Aorta (tissue), 5 donors: ENCODE results near the gene MEIS2. TPM values are rescaled to one million over a fixed set of nuclear protein-coding genes. Genes with fewer than 3 reads are reported as not detected.

ENCODE experiments used
- ATAC-seq: fragments of 200-7000 bp; cut with Tn5 transposase; one replicate; pipeline ENCODE4 v1.9.1; 2022; ENCODE audit warnings: moderate library complexity; ENCODE audit not compliant: low FRiP score
- DNase-seq, 2 donors: peaks; one replicate each; pipeline ENCODE4 v3.0.0-alpha.2; 2020
- H3K27ac ChIP-seq, 2 donors: one replicate each; pipeline ENCODE4 v1.5.1; 2013; ENCODE audit warnings: low read length in 2 of 2, mild to moderate bottlenecking in 2 of 2, moderate library complexity in 2 of 2, control low read depth in 1 of 2, inconsistent platforms in 1 of 2, low read depth in 1 of 2
- H3K27me3 ChIP-seq, 2 donors: one replicate each; pipeline ENCODE4 v1.6.1; 2013; ENCODE audit warnings: control low read depth in 1 of 2, low read length in 1 of 2, mild to moderate bottlenecking in 1 of 2, moderate library complexity in 1 of 2; ENCODE audit not compliant: insufficient read depth in 2 of 2, control insufficient read depth in 1 of 2
- H3K36me3 ChIP-seq, 2 donors: one replicate each; pipeline ENCODE4 v1.6.1; 2013; ENCODE audit warnings: control low read depth in 1 of 2, low read length in 1 of 2, mild to moderate bottlenecking in 1 of 2; ENCODE audit not compliant: insufficient read depth in 2 of 2, control insufficient read depth in 1 of 2
- H3K4me1 ChIP-seq, 2 donors: one replicate each; pipeline ENCODE4 v1.6.1; 2013; ENCODE audit warnings: low read length in 2 of 2, control low read depth in 1 of 2, mild to moderate bottlenecking in 1 of 2, moderate library complexity in 1 of 2; ENCODE audit not compliant: insufficient read depth in 2 of 2, control insufficient read depth in 1 of 2
- H3K4me3 ChIP-seq, 2 donors: one replicate each; pipeline ENCODE4 v1.5.1; 2013; ENCODE audit warnings: low read length in 2 of 2, control low read depth in 1 of 2, mild to moderate bottlenecking in 1 of 2
- H3K9me3 ChIP-seq: one replicate; pipeline ENCODE4 v1.6.1; 2013; ENCODE audit warnings: mild to moderate bottlenecking, low read length; ENCODE audit not compliant: control insufficient read depth
- WGBS, 2 donors: extraction: QIAGEN DNeasy Blood & Tissue Kit; methylation state at CpG; one replicate each; pipeline ENCODE4 v1.1.7; 2013; 5-methylcytosine and 5-hydroxymethylcytosine counted together
- intact Hi-C, 2 donors: fragments of 100-400 bp; cut with DNase I; formaldehyde crosslinking; loops; one replicate each; pipeline versions ENCODE4 v1.14.2 to v1.15.0; 2022
- polyA plus RNA-seq, 2 donors: library from polyadenylated mRNA; stranded (reverse); fragments of 200-250 nt; gene quantifications; one replicate each; pipeline ENCODE4 v1.2.3, GENCODE V29; 2013
- total RNA-seq, 2 donors: library from RNA; stranded (reverse); fragmentation: NEBNext Ultra II Directional; extraction: Animal tissue kit (Norgen Biotek cat#: 25700); gene quantifications; one replicate each; pipeline ENCODE4 v1.2.1, GENCODE V29; 2021
- donor health status: healthy with polysubstance abuse.
- donor health status: Bipolar disorder and iron deficiency.
- donor health status: DM: no; HTN: no; CAD: no.
- donor health status: DM: no; HTN: no; CAD: no.
- donor health status: DM: yes; HTN: yes; CAD: no.

MEIS2 gene
- total and polyA plus RNA-seq, 4 donors: 20.7 to 58.7 (median 25.9) TPM

DNA sequence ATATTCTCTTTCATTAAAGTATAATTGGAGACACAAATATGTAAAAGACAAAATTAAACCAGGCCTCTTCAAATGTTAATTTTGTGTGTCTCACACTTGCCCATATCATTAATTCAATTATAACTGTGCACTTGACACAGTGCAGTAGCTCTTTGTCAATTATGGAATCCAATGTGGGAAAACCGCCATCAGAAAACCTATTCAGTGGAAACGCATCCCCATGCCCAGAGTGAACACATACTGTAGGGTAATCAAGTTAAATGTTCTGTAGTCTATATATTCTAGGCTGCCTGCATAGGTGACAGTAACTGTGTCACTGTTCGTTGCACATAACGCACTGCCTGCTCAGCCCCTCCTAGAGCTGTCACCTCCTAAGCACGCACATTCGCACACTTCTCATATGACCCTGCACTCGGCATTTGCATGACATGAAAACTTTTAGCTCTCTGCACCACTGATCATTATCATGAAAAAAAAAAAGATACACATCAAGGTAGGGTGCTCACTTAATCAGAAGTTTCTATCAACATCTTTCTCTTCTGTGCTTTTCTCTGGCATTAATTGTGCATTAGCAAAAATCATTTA is 63.2 kb downstream of the MEIS2 start:
- intact Hi-C loops: no loop called here
- no peak for ATAC-seq
- Histone ChIP-seq H3K4me1 (no peaks in the 10 kb centered on the region), H3K36me3 (no peaks in the 10 kb centered on the region), H3K27ac (no peak overlapping the region), H3K9me3 (no peaks in the 10 kb centered on the region), H3K4me3 (no peak overlapping the region), H3K27me3 (no peaks in the 10 kb centered on the region)
- no peak for DNase-seq
- WGBS, 2 donors: 96% methylated on average over 7 of the region's 7 CpGs

DNA sequence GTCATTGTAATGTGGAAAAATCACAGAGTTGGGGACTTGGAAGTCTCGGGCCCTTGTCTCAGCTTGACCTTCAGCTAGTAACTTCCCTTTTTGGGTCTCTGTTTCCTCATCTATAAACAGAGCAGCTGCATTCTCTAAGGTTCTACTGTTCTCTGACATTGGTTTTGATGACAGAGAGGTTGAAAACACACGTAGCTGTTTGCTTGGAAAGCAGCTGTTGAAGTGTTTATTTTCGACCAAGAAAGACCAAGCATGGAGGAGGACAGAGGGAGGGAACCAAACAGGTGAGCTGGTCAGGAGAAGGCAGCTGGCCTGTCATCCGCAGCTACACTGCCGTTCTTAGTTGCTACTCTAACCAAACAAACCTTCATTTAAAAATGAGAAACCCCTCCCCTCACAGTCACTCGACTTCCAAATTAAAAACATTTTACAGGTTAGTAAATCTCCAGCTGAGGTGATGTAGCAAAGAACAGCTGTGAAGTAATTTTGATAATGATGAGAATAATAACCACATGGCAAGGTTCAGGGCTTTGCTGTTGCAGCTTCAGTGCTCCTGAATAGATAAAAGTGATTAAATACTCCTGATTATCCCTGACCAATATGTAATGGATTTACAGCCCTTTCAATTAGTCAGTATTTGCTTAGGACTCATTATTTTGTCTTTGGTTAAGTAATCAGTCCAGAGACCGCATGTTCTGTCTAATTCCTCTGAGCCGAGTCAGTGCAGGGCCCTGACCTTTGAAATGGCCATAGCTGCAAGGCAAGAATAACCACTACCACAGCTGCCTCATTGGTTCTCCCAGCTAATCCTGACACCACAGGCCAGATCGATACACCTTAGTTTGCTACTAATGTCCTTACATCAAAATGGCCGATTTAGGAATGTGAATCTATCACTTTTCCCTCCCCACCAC is 65.3 kb downstream of the MEIS2 start:
- no peak overlapping the region for H3K4me3 ChIP-seq

DNA sequence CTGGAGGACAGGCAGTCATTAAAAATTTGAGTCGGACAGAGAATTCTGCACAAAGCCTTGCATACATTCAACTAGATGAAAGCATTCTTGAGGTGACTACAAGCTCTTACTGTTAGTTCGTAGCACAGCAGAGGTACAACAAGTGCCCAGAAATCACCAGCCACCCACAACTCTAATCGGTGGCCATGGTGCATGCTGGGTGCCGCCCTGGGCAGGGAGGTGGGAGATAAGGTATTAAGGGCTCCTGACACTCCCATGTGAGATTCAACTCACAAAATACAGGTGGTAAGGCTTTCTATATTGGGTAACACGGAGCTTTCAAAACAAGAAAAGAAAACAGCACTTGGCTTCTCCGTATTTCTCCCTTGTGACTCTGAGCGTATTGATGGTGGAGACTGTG is 66.0 kb downstream of the MEIS2 start:
- no peaks in the 10 kb centered on the region for H3K4me1 ChIP-seq
- H3K27ac ChIP-seq: no peak overlapping the region
- H3K36me3 ChIP-seq: no peaks in the 10 kb centered on the region
- no peaks in the 10 kb centered on the region for H3K27me3 ChIP-seq
- H3K4me3 ChIP-seq: no peak overlapping the region
- no peaks in the 10 kb centered on the region for H3K9me3 ChIP-seq
- no peak for ATAC-seq
- DNase-seq: no peak
- WGBS, 2 donors: 87 to 93% methylated on average over 7 of the region's 7 CpGs
- intact Hi-C loops: no loop called here

More for the DNA sequence above, 65.3 kb downstream of the MEIS2 start:
- no peak for DNase-seq
- Histone ChIP-seq H3K36me3 (no peaks in the 10 kb centered on the region), H3K27me3 (no peaks in the 10 kb centered on the region), H3K9me3 (no peaks in the 10 kb centered on the region), H3K27ac (no peak overlapping the region), H3K4me1 (no peaks in the 10 kb centered on the region)
- 73% methylated on average over 10 of the region's 10 CpGs for WGBS, 2 donors
- intact Hi-C loops: no loop called here
- no peak for ATAC-seq

DNA sequence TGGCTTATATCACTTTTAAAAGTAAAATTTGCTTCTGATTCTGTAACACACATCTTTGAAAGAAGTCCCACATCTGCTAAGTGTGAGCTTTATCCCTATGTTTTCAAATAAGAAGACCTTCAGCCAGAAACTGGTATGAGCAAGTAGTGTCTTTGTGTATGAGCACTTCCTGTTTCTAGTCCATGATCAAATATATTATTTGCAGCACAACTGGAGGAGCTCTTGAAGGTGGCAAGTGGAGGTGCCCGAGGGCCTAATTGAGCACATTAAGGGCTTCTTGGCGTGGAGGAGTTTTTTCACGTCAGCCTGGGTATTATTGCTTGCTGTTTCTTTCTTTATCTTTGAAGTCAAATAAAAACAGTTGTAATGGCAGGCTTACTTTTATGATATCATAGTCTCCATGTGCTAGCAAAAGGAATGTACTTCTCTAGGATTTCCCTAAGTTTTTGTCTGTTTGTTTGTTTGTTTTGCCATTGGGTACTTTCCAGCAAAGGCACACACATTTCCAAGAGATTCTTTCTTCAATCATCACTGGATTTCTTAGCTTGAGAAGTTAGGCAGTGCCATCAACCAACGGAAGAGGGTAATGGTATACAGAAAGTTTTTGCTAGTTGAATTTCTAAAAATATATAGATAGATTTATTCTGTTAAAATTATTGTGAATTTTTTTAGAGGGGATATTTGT is 68.1 kb downstream of the MEIS2 start:
- Histone ChIP-seq H3K27ac (no peak overlapping the region), H3K4me3 (no peak overlapping the region), H3K9me3 (no peaks in the 10 kb centered on the region), H3K27me3 (no peaks in the 10 kb centered on the region), H3K4me1 (peaks cover 0 to 1% of the 10 kb centered on the region in 2 donors), H3K36me3 (no peaks in the 10 kb centered on the region)
- ATAC-seq: no peak
- 32 to 36% methylated on average over 4 of the region's 4 CpGs for whole genome bisulfite sequencing, 2 donors
- intact Hi-C loops: no loop called here
- no peak for DNase-seq

DNA sequence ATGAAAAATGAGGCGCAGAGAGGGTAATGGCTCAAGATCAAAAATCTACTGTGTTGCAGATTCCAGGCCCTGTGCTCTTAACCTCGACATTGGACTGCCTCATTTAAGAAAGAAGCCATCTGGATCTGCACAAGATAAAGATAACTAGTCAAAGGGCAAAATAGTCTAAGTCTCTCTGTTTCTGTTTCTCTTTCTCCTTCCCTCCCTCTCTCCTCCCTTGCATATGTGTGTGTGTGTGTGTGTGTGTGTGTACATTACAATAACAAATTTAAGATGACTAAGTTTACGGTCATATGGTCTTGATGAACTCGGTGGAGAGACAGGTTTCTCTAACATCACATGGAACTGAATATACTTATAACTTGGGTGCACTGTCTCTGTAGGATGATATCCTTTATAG is 69.2 kb downstream of the MEIS2 start:
- no peak for ATAC-seq
- intact Hi-C loops: no loop called here
- WGBS, 2 donors: 55 to 60% methylated on average over 4 of the region's 4 CpGs

DNA sequence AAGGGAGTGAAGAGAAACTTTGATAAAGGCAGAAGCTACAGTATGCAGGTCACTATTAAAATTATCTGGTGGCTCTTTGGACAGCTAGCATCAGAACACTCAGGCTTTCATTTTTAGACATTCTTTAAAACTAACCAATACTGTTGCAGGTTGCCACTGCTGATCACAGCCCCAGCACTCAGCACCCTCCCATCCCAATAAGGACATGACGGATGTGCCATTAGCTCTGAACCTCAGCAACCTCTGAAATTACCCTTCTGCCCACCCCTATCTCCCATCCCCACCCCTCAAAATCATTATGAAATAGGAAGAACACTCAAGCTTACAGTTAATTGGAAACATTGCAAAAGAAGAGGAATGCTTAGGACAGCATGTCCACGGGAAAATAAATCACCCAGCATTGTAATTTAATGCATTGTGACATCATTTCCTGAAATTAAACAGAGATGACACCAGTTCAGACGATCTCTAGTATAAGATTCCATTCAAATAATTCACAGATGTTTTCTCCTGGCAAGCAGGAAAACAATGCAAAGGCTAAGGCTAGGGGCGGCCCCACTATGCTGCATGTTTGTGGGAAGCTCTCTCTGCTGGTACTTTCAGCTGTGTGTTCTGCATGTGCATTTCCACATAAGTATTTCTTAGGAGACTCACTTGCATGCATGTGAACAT is 71.6 kb downstream of the MEIS2 start:
- ATAC-seq: no peak
- H3K4me3 ChIP-seq: no peak overlapping the region
- intact Hi-C loops: no loop called here
- no peaks in the 10 kb centered on the region for H3K36me3 ChIP-seq
- H3K27ac ChIP-seq: no peak overlapping the region
- H3K27me3 ChIP-seq: no peaks in the 10 kb centered on the region
- peaks cover 0 to 1% of the 10 kb centered on the region in 2 donors for H3K4me1 ChIP-seq
- no peak for DNase-seq
- 81 to 86% methylated on average over 4 of the region's 4 CpGs for WGBS, 2 donors
- H3K9me3 ChIP-seq: no peaks in the 10 kb centered on the region

More for the DNA sequence above, 69.2 kb downstream of the MEIS2 start:
- no peaks in the 10 kb centered on the region for H3K9me3 ChIP-seq
- no peak overlapping the region for H3K27ac ChIP-seq
- H3K4me1 ChIP-seq: peaks cover 0 to 1% of the 10 kb centered on the region in 2 donors
- H3K27me3 ChIP-seq: no peaks in the 10 kb centered on the region
- no peak overlapping the region for H3K4me3 ChIP-seq
- H3K36me3 ChIP-seq: no peaks in the 10 kb centered on the region
- no peak for DNase-seq

DNA sequence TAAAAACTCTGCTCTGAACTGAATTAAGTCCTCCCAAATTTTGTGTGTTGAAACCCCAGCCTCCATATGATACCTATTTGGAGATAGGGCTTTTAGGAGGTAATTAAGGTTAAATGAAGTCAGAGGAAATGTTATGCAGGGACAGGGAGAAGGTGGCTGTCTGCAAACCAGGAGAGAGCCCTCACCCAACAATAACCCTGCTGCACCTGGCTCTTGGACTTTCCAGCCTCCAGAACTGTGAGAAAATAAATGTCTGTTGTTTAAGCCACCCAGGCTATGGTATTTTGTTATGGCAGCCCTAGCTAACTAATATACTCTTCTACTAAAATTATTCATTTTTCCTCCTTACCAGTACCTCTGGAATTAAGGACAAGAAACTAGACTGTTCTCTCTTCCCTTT is 79.5 kb downstream of the MEIS2 start:
- no peaks in the 10 kb centered on the region for H3K27me3 ChIP-seq
- no peaks in the 10 kb centered on the region for H3K9me3 ChIP-seq
- DNase-seq: no peak
- intact Hi-C loops: no loop called here
- no peaks in the 10 kb centered on the region for H3K36me3 ChIP-seq
- no peak overlapping the region for H3K4me3 ChIP-seq
- H3K27ac ChIP-seq: peak overlapping the region; percentile 28 to 82
- H3K4me1 ChIP-seq: peaks cover 3 to 8% of the 10 kb centered on the region in 2 donors
- no peak for ATAC-seq
